ENCODE measurements around the gene RARS2.

DNA sequence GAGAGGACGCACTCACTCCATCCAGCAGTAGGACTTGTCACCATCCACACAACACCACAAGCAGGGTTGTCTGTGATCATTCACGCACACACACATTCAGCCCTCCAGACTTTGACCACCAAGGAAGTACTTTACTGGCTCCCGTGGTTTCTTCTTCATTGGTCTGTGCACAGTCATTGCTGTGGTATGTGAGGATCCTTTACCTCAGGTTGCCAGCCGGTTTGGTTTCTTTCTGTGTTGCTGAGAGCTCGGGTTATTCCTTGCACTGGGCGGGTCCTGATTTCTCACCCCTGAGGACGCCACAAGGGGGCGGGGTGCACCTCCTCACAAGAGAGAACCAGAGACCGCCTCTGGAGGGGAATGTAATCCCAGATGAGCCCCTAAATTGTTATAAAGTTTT lies 105.9 kb downstream of the RARS2 start:
- TF ChIP-seq POLR2AphosphoS5 (IDR thresholded peaks at IDR 0.05): no peak
- no peak for TF ChIP-seq POLR2A (IDR thresholded peaks at IDR 0.05; ENCODE audit: low read depth)
- TF ChIP-seq, protein P1, sequence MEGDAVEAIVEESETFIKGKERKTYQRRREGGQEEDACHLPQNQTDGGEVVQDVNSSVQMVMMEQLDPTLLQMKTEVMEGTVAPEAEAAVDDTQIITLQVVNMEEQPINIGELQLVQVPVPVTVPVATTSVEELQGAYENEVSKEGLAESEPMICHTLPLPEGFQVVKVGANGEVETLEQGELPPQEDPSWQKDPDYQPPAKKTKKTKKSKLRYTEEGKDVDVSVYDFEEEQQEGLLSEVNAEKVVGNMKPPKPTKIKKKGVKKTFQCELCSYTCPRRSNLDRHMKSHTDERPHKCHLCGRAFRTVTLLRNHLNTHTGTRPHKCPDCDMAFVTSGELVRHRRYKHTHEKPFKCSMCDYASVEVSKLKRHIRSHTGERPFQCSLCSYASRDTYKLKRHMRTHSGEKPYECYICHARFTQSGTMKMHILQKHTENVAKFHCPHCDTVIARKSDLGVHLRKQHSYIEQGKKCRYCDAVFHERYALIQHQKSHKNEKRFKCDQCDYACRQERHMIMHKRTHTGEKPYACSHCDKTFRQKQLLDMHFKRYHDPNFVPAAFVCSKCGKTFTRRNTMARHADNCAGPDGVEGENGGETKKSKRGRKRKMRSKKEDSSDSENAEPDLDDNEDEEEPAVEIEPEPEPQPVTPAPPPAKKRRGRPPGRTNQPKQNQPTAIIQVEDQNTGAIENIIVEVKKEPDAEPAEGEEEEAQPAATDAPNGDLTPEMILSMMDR (IDR thresholded peaks at IDR 0.05): no peak
